IPS DF 4.7 (cell line): ENCODE results near the gene CEP135.
"Not testable (repeated sequence)": the region's sequence is repeated elsewhere in the genome, so short reads cannot be mapped to it uniquely, and the experiment has no call there.

Experiments
- DNase-seq: peaks from one replicate; pipeline ENCODE4 v3.0.0-alpha.2; 2013; ENCODE audit warnings: low spot score; ENCODE audit errors: extremely low read depth

Gene CEP135

DNA sequence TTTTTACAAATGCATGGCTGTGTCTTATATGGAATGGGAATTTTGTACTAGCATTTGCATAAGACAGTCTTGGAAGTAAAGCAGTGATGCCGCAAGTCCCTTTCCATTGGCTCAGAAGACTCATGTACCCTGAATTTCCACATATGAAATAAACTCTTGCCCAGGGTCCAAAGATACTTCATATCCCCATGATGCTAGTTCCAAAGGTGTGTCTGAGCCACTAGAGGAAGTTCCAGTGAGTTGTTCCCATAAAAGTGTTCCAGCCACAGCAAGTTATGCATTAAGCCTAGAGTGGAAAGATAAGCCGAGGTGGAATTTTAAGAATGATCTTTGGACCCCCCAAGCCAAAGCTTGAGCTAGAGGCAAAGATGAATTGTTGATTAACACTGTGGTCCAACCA lies 9.3 kb upstream of the CEP135 start:
- no peak for DNase-seq

DNA sequence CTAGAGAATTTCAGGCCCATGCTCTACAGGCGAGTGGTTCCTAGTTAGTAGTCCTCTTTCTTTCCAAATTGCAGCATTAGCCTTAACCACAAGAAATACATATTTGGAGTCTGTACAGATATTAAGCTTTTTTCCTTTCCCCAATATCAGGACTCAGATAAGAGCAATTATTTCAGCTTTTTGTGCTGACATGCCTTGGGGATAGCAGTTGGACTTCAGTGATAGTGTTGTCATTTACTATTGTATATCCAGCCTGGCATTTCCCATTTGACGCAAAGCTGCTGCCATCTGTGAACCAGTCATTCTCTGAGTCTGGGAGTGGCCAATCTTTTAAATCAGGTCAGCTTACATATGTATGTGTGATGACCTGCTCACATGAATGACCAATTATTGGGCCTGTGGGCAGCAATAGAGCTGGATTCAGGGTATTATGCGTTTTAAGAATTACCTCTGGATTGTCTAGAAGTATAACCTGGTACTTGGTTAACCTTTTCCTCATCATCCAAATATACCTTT lies 6.8 kb upstream of the CEP135 start:
- no peak for DNase-seq

DNA sequence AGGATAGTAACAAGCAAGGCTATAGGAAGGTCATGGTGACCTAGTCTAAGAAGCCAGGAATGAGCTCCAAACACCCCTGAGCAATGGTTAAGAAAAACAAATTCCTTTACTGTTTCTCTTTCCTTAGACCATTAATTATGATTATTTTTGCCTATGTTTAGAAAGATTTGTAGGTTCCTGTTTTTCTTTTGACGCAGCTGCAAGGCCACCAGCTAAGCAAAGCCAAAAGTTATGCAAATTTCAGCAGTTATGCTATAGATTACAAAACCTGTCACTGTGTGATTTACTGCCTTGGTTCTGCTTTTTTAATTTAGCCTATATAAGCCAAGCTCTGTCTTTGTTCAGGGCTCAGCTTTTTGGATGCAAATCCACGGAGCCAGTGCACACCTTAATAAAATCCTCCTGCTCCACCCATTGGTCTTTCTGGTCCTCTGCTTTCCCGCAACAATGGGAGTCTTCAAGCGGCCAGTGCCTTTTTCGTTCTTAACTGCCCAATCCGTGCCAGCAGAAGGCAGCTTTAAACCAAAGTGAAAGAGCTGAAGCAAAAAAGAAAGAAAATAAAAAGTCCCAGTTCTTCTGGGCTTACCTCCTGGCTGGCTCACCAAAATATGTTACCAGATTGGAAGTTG lies 1.4 kb upstream of the CEP135 start:
- DNase-seq = no peak

DNA sequence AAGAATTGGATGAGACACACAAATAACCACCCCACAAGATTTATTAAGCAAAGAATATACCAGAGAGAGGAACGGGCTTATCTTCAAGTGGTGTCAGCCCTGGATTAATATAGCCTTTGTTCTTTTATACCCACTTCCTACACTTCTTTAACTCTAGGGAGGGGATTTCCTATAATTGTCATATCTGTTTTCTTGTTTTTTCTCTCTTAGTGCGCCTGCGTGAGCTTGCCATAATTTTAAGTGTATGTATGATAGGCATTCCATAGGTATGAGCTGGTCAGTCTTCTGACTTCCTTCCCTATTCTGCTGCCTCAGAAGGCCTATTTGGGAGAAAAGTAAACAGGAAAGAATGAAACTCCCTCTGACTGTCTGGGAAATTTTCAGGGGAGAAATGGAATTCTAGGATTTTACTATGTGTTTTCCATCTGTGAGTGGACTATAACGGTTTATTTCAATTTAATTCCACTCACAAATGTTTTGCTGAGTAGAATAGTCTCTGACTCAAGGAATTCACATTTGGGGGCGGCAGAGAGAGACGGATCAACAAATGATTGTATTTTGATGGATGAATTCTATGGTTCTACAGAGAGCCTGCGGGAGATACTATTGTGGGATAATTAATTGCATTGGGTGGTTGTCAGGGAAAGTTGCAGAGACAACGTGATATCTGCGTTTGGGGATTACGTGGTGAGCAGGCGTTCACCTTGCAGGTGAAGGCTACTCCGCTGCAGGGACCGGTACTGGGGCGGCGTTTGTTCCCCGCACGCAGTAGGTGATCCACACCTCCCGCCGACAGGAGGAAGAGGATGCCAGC lies 626 bp upstream of the CEP135 start:
- DNase-seq = no peak

DNA sequence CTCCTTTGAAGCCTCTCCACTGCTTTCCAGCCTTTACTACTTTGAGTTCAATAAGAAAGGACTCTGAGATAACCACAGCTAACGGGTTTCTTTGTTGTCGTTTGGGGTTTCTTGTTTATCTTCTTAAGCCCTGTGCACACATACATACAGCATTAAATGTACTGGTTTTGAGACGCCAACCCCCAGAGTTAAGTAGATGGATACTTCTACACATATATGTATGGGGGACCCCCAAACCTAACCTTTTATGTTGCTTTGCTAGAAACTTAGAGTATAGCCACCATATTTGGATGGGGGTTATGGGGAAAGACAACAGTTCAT lies 697 bp downstream of the CEP135 start:
- no peak for DNase-seq

DNA sequence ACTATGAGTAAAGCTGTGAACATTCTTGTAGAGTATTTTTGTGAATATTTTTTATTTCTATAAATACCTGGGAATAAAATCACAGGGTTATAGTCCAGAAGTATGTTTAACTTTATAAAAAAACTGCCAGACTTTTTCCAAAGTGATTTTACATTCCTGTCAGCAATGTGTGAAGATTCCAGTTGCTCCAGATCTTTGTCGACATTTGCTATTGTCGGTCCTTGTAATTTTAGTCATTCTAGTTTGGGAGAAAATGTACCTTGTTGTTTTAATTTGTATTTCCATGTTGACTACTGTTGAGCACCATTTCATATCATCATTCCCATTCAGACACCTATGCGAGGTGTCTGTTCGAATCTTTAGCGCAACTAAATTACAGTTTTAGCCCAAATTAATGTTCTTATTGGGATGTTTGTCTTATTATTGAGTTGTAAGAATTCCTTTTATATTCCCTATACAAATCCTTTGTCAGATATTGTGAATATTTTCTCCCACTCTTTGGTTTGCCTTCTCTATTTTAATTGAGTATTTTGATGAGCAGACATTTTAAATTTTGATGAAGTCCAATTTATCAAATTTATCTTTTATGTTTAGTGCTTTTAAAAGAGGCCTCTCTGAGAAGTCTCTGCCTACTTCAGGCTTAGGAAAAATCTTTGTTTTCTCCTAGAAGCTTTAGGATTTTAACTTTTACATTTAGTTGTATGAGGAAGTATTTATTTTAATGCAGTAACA lies 2.6 kb downstream of the CEP135 start:
- DNase-seq = no peak

DNA sequence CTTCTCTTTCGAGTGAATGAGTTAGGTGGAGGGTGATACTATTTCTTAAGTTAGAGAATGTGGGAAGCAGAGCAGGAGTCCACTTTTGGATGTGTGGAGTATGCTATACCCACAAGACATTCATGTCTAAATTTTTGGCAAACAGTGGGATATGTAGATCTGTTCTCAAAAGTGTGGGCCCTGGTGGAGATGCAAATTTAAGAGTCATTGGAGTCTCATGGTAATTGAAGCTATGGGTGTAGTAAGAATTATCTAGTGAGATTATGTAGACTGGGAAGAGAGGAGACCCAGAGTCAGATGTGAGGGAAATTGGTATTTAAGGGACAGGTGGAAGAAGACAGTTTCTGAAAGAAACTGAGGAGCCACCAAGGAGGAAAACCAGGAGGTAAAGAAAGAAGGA lies 7.0 kb downstream of the CEP135 start:
- DNase-seq = no peak

DNA sequence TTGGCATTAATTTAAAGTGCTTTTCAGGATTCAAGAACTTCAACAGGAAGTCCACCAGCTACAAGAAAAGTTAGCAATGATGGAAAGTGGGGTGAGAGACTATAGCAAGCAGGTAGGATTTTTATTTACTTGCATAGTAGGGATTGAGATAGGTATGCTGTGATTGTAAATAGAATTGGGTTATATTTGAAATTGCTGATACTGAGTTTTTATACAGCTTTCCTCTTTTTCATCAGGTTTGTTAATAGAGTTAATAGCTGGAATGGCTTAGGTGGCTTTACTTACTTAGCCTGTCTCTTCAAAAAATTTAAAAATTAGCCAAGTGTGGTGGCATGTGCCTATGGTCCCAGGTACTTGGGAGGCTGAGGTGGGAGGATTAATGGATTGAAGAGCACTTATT lies 10.9 kb downstream of the CEP135 start:
- DNase-seq = no peak

DNA sequence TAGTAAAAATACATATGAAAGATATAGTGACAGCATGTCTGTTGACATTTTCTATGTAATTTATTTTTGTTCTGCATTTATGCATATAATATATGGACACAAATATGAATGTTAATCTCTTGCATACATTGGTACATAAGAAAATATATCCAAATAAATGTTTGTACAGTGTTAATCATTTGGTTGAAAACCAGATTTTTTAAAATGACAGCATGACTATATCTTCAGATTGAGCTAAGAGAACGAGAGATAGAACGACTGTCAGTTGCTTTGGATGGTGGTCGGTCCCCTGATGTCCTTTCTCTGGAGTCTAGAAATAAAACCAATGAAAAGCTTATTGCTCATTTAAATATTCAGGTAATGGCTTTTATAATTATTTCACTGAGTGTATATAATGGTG lies 15.3 kb downstream of the CEP135 start:
- no peak for DNase-seq

DNA sequence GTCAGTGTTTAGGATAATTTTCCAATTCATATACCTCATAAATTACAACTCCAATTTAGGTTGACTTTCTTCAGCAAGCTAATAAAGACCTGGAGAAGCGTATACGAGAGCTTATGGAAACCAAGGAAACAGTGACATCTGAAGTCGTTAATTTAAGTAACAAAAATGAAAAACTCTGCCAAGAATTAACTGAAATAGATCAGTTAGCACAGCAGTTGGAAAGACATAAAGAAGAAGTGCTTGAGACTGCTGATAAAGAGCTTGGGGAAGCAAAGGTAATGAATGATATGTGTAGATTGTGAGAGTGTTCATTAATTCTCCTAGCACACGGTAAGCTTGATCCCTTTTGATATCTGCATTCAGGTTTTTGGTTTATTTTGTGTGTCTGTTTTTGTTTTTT lies 16.8 kb downstream of the CEP135 start:
- no peak for DNase-seq

DNA sequence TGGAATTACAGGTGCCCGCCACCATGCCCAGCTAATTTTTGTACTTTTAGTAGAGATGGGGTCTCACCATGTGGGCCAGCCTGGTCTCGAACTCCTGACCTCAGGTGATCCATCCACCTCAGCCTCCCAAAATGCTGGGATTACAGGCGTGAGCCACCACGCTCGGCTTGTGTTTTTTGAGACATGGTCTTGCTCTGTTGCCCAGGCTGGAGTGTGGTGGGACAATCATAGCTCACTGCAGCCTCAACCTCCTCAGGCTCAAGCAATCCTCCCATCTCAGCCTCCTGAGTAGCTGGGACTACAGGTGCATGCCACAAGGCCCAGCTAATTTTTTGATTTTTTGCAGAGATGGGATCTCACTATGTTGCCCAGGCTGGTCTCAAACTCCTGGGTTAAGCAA lies 17.6 kb downstream of the CEP135 start:
- not testable (repeated sequence) for DNase-seq

DNA sequence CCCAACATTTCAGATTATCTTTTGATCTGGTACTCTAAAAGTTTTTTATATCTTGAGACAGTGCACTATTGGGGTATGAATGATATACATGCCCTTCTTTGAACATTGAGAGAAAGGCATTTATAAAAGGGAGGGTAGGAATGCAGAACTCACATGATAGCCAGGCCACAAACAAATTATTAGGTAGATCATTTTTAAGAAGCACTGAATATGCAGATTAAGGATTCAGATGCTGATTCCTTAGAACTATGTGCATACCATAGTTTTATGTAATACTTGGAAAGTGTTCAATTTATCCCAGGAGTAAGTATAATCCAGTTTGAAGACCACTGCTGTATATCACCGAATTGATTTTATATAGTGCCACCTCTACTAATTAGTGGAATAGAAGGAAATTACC lies 18.6 kb downstream of the CEP135 start:
- DNase-seq = no peak

DNA sequence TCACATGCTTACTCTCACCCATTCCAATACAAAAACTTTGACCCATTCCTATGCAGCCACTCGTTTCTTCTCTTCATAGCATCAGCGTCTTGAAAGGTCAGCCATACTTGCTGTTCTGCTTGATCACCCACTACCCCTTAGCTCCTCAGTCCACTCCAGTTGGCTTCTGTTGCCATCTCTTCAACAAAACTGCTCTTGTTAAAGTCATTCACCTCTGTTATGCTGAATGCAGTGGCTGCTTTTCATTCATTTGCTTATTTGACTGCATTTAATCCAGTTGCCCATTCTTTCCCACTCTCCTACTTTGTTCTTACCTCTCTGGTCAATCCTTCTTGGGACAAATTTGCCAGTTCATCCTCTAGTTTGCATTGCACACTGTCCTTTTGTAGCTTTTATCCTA lies 24.9 kb downstream of the CEP135 start:
- peak; percentile 41 for DNase-seq

DNA sequence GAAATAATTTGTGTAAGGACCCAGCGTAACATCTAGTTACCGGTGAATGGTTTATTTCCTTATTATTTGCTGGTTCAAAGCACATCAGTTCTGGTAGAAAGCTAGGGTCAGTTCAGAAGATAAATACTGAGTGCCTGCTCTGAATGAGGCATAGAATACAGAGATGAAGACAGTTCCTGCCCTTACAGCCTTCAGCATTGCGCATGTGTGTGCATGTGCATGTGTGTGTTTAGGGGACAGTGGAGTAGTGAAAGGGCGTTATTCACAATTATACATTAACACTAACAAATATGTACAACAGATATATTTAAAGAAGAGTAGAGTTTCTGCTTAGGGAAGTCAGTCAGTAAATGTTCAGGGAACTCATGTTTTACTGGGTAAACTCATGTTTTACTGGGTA lies 29.1 kb downstream of the CEP135 start:
- DNase-seq = no peak

DNA sequence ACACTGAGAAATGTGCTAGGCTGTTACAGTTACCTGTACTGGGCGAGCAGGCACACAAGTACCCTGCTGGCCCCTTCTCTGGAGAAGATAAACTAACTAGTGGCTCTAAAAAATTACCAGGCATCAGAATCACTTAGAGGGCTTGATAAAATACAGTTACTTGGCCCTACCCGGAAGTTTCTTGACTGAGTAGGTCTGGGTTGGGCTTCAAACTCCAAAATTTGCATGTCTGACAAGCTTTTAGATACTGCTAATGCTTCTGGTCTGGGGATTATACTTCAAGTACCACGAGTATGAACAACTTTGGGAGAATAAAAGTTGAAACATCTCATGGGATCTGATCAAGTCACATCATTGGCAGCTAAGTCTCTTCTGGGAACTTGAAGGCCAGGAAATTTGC lies 30.8 kb downstream of the CEP135 start:
- DNase-seq = no peak

DNA sequence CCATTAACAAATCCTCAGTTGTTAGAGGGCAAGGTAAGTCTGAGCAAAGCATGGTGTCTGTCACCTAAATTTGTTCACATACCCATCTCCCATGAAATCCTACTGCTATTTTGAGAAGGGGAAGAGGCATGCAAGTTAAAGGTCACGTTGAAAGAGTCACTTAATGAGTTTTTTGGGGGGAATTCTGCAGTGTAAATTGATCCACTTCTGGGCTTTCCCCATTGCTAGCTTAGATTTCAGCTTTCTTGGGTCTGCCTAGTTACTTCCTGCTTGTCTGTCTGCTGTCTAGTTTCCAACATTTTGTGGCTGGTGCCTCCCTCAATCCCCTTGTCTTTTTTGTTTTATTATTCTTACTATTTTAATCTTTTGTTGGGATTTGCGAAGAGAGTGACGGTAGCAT lies 32.0 kb downstream of the CEP135 start:
- no peak for DNase-seq

DNA sequence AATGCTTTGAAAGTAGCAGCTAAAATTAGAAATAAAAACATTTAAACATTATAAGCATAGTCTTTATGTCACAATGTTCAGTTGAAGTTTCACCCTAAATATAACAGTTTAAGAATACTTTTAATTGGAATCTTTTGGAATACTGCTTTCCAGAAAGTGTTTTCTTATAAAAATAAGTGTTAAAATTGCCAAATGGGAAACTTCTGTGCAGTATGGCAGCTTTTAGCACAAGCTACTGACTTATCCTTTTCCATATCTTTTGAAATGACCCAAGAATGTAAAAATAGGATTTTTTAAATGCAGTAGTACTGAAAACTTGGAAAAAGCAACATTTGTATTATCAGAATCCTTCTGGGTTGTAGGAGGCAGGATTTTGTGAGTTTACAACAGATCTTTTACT lies 34.2 kb downstream of the CEP135 start:
- no peak for DNase-seq

DNA sequence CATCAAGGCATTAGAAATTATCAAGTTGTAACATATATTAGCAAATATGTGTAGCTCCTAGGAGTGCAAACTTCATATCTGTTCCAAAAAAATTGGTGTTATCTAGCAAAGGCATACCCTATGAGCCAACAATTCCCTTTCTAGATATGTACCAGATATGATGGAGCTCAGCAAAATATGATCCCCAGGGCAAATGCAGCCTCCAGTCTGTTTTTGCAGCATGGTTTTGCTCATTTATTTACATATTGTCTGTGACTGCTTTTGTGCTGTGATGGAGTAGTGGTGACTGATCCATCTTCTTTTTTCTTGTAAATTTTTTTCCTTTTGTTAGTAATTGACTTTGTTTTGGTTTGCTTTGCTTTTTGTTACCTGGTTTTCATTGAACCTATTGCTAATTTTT lies 41.0 kb downstream of the CEP135 start:
- no peak for DNase-seq

DNA sequence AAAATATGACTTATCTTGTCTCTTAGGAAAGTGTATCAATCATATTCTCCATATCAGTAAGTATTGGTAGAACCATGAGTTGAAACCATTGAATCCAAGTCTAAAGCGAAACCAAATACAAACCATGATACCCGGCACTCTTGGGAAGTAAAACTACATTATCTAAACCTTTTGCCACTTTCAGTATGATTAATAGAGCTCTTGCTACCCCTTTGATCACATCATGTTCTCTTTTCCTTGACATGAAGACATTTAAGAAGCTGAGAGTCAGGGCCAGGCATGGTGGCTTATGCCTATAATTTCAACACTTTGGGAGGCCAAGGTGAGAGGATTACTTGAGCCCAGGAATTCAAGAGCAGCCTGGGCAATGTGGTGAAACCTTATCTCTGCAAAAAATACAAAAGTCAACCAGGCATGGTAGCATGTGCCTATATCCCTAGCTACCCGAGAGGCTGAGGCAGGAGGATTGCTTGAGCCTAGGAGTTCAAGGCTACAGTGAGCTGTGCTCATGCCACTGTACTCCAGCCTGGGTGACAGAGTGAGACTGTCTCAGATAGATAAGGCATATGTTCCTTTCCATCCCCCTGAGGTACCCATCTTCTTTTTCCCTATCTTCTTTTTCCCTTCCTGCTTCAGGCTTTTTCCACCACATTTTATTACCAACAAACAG lies 45.4 kb downstream of the CEP135 start:
- DNase-seq = no peak

DNA sequence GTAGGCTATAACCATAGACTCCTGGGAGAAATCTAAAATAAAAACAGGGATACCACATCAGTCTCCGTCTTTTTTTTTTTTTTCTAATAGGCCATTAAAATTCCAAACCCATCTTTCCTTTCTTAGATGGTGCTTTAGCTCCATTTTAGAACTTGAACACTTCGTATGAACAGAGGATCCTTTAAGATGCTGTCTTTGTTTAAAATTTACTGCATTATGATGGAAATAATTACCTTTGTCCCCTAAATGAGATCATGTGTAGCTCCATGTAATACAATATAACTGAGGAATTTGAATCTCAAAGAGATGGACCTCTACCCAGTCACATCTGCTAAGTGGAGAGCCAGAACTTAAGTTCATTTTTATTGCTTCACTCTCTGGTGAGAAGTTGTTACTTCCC lies 47.9 kb downstream of the CEP135 start:
- DNase-seq = no peak

DNA sequence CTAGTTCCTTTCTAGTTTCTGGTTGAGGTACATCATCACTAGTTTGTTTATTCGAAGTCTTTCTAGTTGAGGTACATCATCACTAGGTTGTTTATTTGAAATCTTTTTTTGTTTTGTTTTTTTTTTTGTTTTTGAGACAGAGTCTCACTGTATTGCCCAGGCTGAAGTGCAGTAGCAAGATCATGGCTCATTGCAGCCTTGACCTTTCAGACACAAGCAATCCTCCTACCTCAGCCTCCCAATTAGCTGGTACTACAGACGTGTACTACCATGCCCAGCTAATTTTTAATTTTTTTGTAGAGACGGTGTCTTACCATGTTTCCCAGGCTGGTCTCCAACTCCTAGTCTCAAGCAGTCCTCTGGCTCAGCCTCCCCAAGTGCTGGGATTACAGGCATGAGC lies 54.9 kb downstream of the CEP135 start:
- DNase-seq = no peak

DNA sequence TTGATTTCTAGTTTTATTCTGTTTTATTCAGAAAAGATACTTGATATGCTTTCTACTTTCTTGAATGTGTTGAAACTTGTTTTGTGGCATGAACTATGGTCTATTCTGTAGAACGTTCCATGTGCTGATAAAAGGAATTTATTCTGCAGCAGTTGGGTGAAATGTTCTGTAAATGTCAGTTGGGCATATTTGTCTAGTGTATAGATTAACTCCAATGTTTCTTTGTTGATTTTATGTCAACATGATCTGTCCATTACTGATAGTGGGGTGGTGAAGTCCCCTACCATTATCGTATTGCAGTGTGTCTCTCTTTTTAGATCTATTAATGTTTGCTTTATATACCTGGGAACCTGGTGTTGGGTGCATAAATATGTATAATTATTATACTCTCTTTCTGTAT lies 55.5 kb downstream of the CEP135 start:
- no peak for DNase-seq
